ENCODE measurements around the gene DUSP7. TPM values are rescaled to one million over a fixed set of nuclear protein-coding genes. Genes with fewer than 3 reads are reported as not detected.

The DUSP7 gene
- total RNA-seq, 4 donors from 2014 or later: 10.2 to 18.1 (median 14.7) TPM

GRCh38 chr3:52061121-52061910 is 4.9 kb upstream of the DUSP7 start:
- Histone ChIP-seq H3K36me3 (no peaks in the 10 kb centered on the region), H3K27ac (no peak overlapping the region), H3K9me3 (no peaks in the 10 kb centered on the region), H3K4me1 (peaks cover 0 to 21% (median 3%) of the 10 kb centered on the region in 3 donors), H3K27me3 (no peaks in the 10 kb centered on the region), H3K4me3 (no peak overlapping the region)
- 73 to 100% methylated on average over 1 to 3 of the region's 4 CpGs for WGBS, 2 donors (ENCODE audit: low coverage in 1 of 2)
- TF ChIP-seq EP300 (IDR thresholded peaks at IDR 0.05) (no peak), CTCF (IDR thresholded peaks at IDR 0.05) (no peak), POLR2A (IDR thresholded peaks at IDR 0.05) (no peak), POLR2AphosphoS5 (IDR thresholded peaks at IDR 0.05) (no peak)
- ATAC-seq: no peak

GRCh38 chr3:52059781-52060180 is 3.4 kb upstream of the DUSP7 start:
- H3K36me3 ChIP-seq: no peaks in the 10 kb centered on the region
- TF ChIP-seq POLR2AphosphoS5 (IDR thresholded peaks at IDR 0.05) (no peak), EP300 (IDR thresholded peaks at IDR 0.05) (no peak), POLR2A (IDR thresholded peaks at IDR 0.05) (no peak), CTCF (IDR thresholded peaks at IDR 0.05) (no peak)
- H3K4me3 ChIP-seq: no peak overlapping the region
- WGBS, 2 donors (ENCODE audit: low coverage in 1 of 2): 86 to 93% methylated on average over 3 to 5 of the region's 7 CpGs
- H3K27me3 ChIP-seq: no peaks in the 10 kb centered on the region
- H3K9me3 ChIP-seq: no peaks in the 10 kb centered on the region
- ATAC-seq: no peak
- no peak overlapping the region for H3K27ac ChIP-seq
- peaks cover 0 to 30% (median 7%) of the 10 kb centered on the region in 3 donors for H3K4me1 ChIP-seq

GRCh38 chr3:52057812-52058495 is 1.6 kb upstream of the DUSP7 start:
- Histone ChIP-seq H3K9me3 (no peaks in the 10 kb centered on the region), H3K27ac (peak overlapping the region in 3 of 4 donors; percentile 45 to 87 (median 78)), H3K36me3 (peaks cover 0 to 12% of the 10 kb centered on the region in 2 donors), H3K27me3 (no peaks in the 10 kb centered on the region), H3K4me3 (peak overlapping the region; percentile 31 to 85), H3K4me1 (peaks cover 0 to 48% (median 26%) of the 10 kb centered on the region in 3 donors)
- WGBS, 2 donors (ENCODE audit: low coverage in 1 of 2): no CpG with 5 or more reads among the region's 14 CpGs
- no peak for ATAC-seq
- no peak for TF ChIP-seq POLR2AphosphoS5 (IDR thresholded peaks at IDR 0.05)
- no peak for TF ChIP-seq EP300 (IDR thresholded peaks at IDR 0.05)
- TF ChIP-seq CTCF (IDR thresholded peaks at IDR 0.05): no peak
- no peak for TF ChIP-seq POLR2A (IDR thresholded peaks at IDR 0.05)

- no peak for TF ChIP-seq CTCF (IDR thresholded peaks at IDR 0.05)
- TF ChIP-seq POLR2AphosphoS5 (IDR thresholded peaks at IDR 0.05): peak; percentile 9
- H3K4me1 ChIP-seq: peaks cover 0 to 50% (median 30%) of the 10 kb centered on the region in 3 donors
- peak; percentile 95 for ATAC-seq
- H3K36me3 ChIP-seq: peaks cover 0 to 17% of the 10 kb centered on the region in 2 donors
- peak overlapping the region; percentile 43 to 85 for H3K4me3 ChIP-seq
- H3K9me3 ChIP-seq: no peaks in the 10 kb centered on the region
- no peaks in the 10 kb centered on the region for H3K27me3 ChIP-seq
- peak overlapping the region; percentile 54 to 98 (median 88) for H3K27ac ChIP-seq
- 0% methylated on average over 1 of the region's 55 CpGs; no CpG with 5 or more reads in 1 of the 2 donors for WGBS, 2 donors (ENCODE audit: low coverage in 1 of 2)
These were observed 819 bp upstream of the DUSP7 start for GRCh38 chr3:52056968-52057811.

All from gastroesophageal sphincter (tissue), 4 donors.